HG02623 (cell line): Measurements from ENCODE around the gene C5orf15.

ENCODE experiments used
- ATAC-seq: cut with Tn5 transposase; IDR thresholded peaks from one replicate; pipeline ENCODE4 v1.9.1; 2021; ENCODE audit warnings: moderate library complexity; ENCODE audit not compliant: unreplicated experiment

C5orf15 gene

GRCh38 chr5:133925866-133926488 lies 42.4 kb downstream of the C5orf15 start:
- ATAC-seq, result no peak

DNA sequence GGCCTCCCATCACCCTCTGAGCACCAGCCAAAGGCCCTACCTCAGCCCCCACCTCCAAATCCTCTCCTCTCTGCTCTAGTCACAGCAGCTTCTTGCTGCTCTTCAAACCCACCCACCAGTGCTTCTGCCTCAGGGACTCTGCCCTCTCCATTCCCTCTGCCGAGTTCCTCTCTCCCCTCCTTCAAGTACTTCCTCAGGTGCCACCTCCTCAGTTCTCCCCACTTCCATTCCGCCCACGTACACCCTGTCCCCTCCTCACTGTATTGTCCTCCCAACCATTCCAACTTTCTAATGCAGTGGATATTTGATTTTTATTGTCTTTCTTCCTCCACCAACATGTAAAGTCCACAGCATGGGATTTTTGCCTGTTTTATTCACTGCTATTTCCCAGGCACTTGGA lies 43.2 kb downstream of the C5orf15 start:
- no peak for ATAC-seq

DNA sequence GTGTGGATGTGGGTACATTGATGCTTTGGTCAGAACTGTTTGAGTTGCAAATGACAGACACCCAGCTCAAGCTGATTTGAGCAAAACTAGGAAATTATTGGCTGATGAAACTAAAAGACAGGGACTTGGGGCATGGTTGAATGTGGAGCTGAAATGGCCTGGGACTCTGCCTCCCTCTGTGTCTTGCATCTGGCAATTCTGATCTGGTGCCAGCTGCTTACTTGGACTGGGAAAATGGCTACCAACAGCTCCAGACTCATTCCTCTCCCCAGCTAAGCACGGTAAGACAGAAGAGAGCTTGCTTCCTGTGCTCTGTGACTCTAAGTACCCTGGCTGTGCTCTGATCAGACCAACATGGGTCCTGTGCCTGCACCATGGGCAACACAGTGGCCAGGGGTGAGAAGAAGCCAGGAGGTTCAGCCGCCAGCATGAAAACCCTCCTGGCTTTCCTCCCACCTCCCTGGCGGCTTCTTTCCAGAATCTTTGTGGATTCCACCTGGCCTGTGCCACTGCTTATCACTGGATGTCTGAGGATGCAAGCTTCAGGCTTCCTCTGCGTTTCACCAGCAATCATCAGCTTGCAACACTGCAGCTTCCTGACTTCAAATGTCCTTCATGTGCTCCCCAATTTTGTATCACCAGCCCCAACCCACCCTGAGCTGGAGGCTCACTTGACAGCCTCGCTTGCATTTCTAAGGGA lies 44.1 kb downstream of the C5orf15 start:
- ATAC-seq, result no peak

GRCh38 chr5:133921979-133922378 lies 46.4 kb downstream of the C5orf15 start:
- no peak for ATAC-seq

GRCh38 chr5:133921069-133921468 lies 47.4 kb downstream of the C5orf15 start:
- no peak for ATAC-seq

- ATAC-seq, result no peak
Observed at GRCh38 chr5:133919148-133920136, 49.0 kb downstream of the C5orf15 start.

- no peak for ATAC-seq
Observed at GRCh38 chr5:133918731-133919130, 49.7 kb downstream of the C5orf15 start.

- no peak for ATAC-seq
Observed at GRCh38 chr5:133918316-133918715, 50.1 kb downstream of the C5orf15 start.

DNA sequence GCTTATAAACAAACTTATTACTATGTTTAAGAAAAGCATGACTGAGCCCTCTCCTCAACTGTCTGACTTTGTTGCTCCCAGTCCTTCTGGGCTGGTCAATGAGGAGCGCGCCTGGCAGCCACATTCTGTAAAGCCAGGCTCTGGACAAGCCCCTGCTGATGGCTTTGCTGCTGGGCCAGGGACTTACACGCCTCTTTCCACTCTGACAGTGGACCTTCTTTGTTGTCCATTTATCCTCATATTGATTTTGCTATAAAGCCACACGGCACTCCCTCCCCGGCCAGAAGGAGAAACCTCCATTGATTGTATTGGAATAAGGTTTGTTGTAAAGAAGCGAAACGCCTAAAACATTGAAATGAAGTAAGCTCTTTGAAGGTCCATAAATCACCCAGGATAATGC lies 50.6 kb downstream of the C5orf15 start:
- no peak for ATAC-seq

- ATAC-seq, result no peak
Observed at GRCh38 chr5:133916914-133917313, 51.5 kb downstream of the C5orf15 start.

- no peak for ATAC-seq
Observed at GRCh38 chr5:133916479-133916878, 51.9 kb downstream of the C5orf15 start.

DNA sequence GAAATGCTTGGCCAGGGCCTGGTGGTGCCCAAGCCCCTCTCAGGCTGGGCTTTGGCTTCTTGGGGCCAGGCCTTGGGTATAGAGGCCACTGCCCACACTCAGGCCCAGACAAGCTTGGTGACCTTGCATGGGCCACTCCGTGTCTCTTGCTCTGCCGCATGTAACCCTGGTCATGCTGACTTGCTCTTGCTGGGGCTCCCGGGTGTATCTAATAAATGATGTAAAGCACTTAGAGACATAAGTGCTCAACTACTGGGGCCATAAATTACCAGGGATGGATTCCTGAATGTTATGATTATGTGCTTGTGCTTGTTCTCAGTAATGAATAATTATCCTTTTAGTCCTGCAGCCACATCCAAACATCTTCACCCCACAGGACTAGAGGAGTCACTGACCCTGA lies 54.0 kb downstream of the C5orf15 start:
- ATAC-seq, result no peak

DNA sequence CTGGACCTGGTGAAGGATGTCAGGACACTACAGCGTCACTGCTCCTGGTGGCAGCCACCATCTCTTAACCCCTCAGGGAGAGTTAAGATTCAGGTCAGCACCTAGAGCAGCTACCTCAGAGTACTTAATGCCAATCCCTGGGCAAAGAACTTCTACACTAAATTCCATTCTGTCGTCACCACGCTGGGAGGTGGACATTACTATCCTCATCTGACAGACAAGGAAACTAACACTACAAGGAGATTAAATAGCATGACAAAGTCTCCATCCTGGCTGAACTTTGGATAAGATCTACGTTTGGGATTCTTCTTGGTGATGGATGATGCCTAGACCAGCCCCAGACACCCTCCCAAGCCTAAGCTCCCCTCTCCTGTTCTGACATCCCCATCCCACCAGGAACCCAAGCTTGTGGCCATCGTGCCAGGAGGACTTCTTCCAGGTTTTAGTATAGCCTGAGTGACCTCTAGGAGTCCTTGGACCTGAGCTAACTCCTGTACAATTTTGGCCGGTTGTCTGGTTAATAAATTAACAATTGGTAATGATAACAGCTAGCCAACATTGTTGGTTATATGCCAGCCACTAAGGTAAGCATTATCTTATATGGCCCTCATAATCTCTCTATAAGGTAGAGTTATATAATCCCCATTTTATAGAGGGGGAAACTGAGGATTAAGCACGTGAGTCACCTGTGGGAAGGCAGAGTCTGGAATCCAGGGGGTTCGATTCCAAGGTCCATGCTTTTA lies 54.8 kb downstream of the C5orf15 start:
- no peak for ATAC-seq

GRCh38 chr5:133912951-133913350 lies 55.5 kb downstream of the C5orf15 start:
- ATAC-seq, result no peak

GRCh38 chr5:133910571-133910970 lies 57.9 kb downstream of the C5orf15 start:
- ATAC-seq, result no peak

DNA sequence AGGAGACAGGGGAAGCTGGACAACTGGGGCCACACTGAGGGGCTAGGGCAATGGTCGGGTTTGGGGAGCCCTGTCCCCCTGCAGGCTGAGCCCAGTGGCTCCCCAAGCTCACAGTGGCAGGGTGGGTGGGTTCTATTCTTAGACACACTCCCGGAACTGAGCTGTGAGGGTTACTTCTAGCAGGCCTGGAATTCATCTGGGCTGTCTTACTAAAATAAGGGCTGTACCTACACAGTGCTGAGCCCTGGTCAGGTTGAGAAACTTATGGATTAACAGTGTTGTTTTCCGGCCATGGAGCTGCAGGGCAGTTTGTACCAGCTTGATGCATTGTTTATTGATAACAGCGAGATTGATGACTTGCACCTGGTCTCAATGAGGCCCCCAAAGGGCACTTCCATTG lies 58.8 kb downstream of the C5orf15 start:
- ATAC-seq, result no peak

DNA sequence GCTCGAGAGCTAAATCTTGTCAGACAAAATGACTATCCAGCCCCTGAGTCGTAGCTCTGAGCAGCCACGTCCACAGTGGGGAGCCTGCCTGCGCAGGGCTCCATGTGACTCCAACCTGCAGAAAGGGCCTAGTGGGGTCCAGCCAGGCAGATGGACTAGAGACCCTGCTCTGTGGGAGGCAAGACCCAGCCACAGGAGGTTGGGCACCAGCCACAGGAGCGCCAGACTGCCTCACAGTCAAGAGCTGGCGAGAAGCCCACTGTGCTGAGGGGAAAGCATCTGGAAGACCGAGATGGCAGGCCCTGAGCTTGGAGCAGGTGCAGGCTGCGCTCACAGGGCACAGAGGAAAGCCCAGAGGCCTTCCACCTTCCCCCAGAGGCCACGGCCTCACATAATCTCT lies 61.4 kb downstream of the C5orf15 start:
- no peak for ATAC-seq

DNA sequence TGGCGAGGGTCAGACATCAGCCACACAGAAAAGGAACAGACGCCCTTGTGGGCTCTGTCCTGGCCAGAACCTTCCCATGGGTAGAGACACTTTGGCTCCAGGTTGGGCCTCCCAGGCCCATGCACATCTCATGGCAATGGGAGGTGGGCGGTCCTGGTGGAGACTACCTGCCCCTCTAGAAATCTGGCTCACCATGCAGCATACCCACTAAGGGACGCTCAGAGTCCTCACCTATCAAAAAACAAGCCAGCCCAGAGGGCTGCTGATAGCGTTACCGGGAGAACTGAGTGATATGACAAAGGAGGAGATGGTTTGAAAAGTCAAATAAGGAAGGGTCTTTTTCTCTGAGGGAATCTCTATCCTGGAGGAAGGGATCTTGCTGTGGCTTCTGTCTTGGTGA lies 62.1 kb downstream of the C5orf15 start:
- ATAC-seq, result no peak
